H1 (cell line): ENCODE results near the gene ELOVL3. TPM values are rescaled to one million over a fixed set of nuclear protein-coding genes. Genes with fewer than 3 reads are reported as not detected.

ENCODE experiments used
- KDM5A ChIP-seq: fragments of 200-600 bp; IDR thresholded peaks from 2 replicates; pipeline ENCODE4 v1.7.1; 2012; ENCODE audit warnings: mild to moderate bottlenecking, low read length, inconsistent platforms, mixed read lengths
- polyA plus RNA-seq, 7 experiments: library from polyadenylated mRNA; depleted of rRNA in 3 of 7; stranded (reverse) in 5 of 7; unstranded in 2 of 7; fragments of >200 nt in 5 of 7; fragments of 200-250 nt in 2 of 7; gene quantifications; 1 replicate in 5 of 7; 2 replicates in 1 of 7; 4 replicates in 1 of 7; pipeline versions ENCODE4 v1.2.1 to v1.2.3, GENCODE V29; 2011 to 2013; ENCODE audit warnings: missing spikeins in 2 of 7, mixed read lengths in 2 of 7
- total RNA-seq: library from RNA; stranded (reverse); fragmentation: NEBNext Ultra II Directional; extraction: Animal tissue kit (Norgen Biotek cat#: 25700); gene quantifications from 2 replicates; pipeline ENCODE4 v1.2.1, GENCODE V29; 2021

ELOVL3 gene
- total and polyA plus RNA-seq, 2 of the 8 experiments (the other 6 are each of a cell fraction or from before 2014, with no cell fraction given): 0.27 TPM; not detected in 1

GRCh38 chr10:102185272-102185671 lies 40.8 kb upstream of the ELOVL3 start (continued):
- TF ChIP-seq KDM5A: no peak
